CD4-positive, alpha-beta T cell treated with Interleukin-17A for 4 hours (primary cell): ENCODE measurements around the gene GLYATL1B.
"Not testable (repeated sequence)": the region's sequence is repeated elsewhere in the genome, so short reads cannot be mapped to it uniquely, and the experiment has no call there.

Experiments
- DNase-seq: peaks from one replicate; pipeline ENCODE4 v3.0.0-alpha.2; 2020; ENCODE audit warnings: mixed read lengths

GLYATL1B gene

GRCh38 chr11:59097113-59097708 lies 11.1 kb downstream of the GLYATL1B start:
- peak; percentile 78 for DNase-seq

GRCh38 chr11:59097938-59098337 lies 11.8 kb downstream of the GLYATL1B start:
- not testable (repeated sequence) for DNase-seq

GRCh38 chr11:59102259-59102765 lies 16.2 kb downstream of the GLYATL1B start:
- DNase-seq, result peak; percentile 66

GRCh38 chr11:59106363-59107336 lies 20.5 kb downstream of the GLYATL1B start, which contains the start of gene FAM111B:
Gene FAM111B, plus strand, starts transcription at chr11:59107237. Its CDS starts 2,389 bp downstream, at chr11:59109626.
- DNase-seq, result peak; percentile 63

GRCh38 chr11:59107721-59108120 lies 21.6 kb downstream of the GLYATL1B start:
- peak; percentile 8 for DNase-seq

- no peak for DNase-seq
Measured at GRCh38 chr11:59112494-59112893, 26.4 kb downstream of the GLYATL1B start.

- DNase-seq, result no peak
Measured at GRCh38 chr11:59114344-59114743, 28.2 kb downstream of the GLYATL1B start.

GRCh38 chr11:59115553-59115952 lies 29.4 kb downstream of the GLYATL1B start:
- DNase-seq, result no peak

- DNase-seq, result no peak
Measured at GRCh38 chr11:59117774-59118173, 31.7 kb downstream of the GLYATL1B start.

- DNase-seq, result no peak
Measured at GRCh38 chr11:59119826-59120225, 33.7 kb downstream of the GLYATL1B start.

GRCh38 chr11:59135648-59136461 lies 49.7 kb downstream of the GLYATL1B start:
- DNase-seq, result peak; percentile 92

GRCh38 chr11:59136551-59136950 lies 50.4 kb downstream of the GLYATL1B start:
- not testable (repeated sequence) for DNase-seq

GRCh38 chr11:59137190-59137589 lies 51.1 kb downstream of the GLYATL1B start:
- no peak for DNase-seq

GRCh38 chr11:59138643-59139042 lies 52.5 kb downstream of the GLYATL1B start:
- no peak for DNase-seq

GRCh38 chr11:59141191-59141590 lies 55.1 kb downstream of the GLYATL1B start:
- DNase-seq, result no peak

- DNase-seq, result no peak
Measured at GRCh38 chr11:59141673-59142460, 55.8 kb downstream of the GLYATL1B start.

- DNase-seq, result peak; percentile 92
Measured at GRCh38 chr11:59142530-59143507, 56.7 kb downstream of the GLYATL1B start, which contains the start of gene FAM111A. Gene FAM111A, plus strand, starts transcription at chr11:59142856. Its CDS starts 6,017 bp downstream, at chr11:59148873.

- DNase-seq, result no peak
Measured at GRCh38 chr11:59144096-59144495, 58.0 kb downstream of the GLYATL1B start.
